IPS DF 6.9 (cell line): ENCODE measurements around the gene SUPT3H.
A peak's percentile ranks its signal among the peaks of the same experiment; 100 is the strongest.

ENCODE experiments used
- DNase-seq: peaks from one replicate; pipeline ENCODE4 v3.0.0-alpha.2; 2013; ENCODE audit warnings: low read depth, low spot score
- H3K27ac ChIP-seq: one replicate; pipeline ENCODE4 v1.5.1; 2013; ENCODE audit warnings: low read length, control low read depth
- H3K27me3 ChIP-seq: 2 replicates; pipeline ENCODE4 v1.6.1; 2013; ENCODE audit warnings: mild to moderate bottlenecking, low read length; ENCODE audit not compliant: control insufficient read depth, insufficient read depth
- H3K36me3 ChIP-seq: 2 replicates; pipeline ENCODE4 v1.6.1; 2013; ENCODE audit warnings: low read length; ENCODE audit not compliant: control insufficient read depth, insufficient read depth
- H3K4me1 ChIP-seq: 2 replicates; pipeline ENCODE4 v1.6.1; 2013; ENCODE audit warnings: low read length; ENCODE audit not compliant: control insufficient read depth, insufficient read depth
- H3K4me3 ChIP-seq: 2 replicates; pipeline ENCODE4 v1.5.1; 2013; ENCODE audit warnings: mild to moderate bottlenecking, low read length
- H3K9me3 ChIP-seq: 2 replicates; pipeline ENCODE4 v1.6.1; 2013; ENCODE audit warnings: low read length, inconsistent platforms; ENCODE audit not compliant: control insufficient read depth, insufficient read depth
- WGBS: extraction: QIAGEN DNeasy Blood & Tissue Kit; methylation state at CpG from one replicate; pipeline ENCODE4 v1.1.7; 2013; ENCODE audit warnings: mixed read lengths, missing lambda C conversion rate; ENCODE audit not compliant: insufficient read length, insufficient coverage; 5-methylcytosine and 5-hydroxymethylcytosine counted together

SUPT3H gene

DNA sequence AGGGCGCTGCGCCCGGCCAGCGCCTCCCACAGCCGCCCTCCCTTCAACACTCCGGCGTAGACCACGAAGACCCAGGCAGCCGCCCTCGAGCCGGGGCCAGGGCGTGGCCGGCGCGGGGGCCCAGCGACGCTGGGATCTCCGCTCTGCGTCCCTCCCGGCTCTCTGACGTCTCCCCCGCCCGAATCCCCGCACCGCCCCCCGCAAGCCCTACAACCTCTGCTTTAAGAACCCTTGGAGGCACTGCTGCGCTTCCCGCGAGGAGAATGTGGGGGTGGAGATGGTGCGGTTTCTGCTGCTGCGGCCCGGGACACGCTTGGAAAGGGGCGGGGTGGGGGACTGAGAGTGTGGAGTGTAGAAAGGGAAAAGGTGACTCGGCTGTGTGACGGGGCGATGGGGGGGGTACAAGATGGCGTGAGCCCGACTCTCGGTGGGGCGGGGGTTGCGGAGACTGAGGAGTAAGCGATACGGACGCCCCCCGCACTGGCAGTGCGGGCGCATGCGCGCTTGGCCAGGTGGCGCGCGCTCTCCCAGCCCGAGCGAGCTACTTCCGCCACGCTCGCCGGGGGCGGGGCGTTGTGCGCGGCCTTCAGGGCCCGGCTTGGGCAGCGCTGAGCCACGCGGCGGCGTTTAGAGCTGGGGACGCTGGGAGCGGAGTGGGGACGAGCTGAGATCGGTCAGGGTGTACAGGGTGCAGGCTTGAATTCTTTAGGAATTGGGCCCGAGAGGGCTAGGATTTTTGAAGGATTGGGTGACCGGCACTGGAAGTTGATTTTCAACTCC lies at the start of gene SUPT3H:
Gene SUPT3H (minus strand): TSS at position 381 of the 780 bp plus-strand sequence.
- Histone ChIP-seq H3K4me3 (peak within 1 kb of the TSS; percentile 85), H3K27me3 (no peaks in the 10 kb centered on the region), H3K9me3 (no peaks in the 10 kb centered on the region), H3K4me1 (no peaks in the 10 kb centered on the region), H3K36me3 (no peaks in the 10 kb centered on the region), H3K27ac (no peak within 1 kb of the TSS)
- DNase-seq, result peak; percentile 82
- WGBS, result no CpG with 5 or more reads among the region's 75 CpGs

- WGBS, result no CpG with 5 or more reads among the region's 4 CpGs
- Histone ChIP-seq H3K9me3 (no peaks in the 10 kb centered on the region), H3K27ac (no peak overlapping the region), H3K4me3 (no peak overlapping the region), H3K4me1 (0 out of 2 replicates have a peak, but pooled peaks cover 1% of the 10 kb centered on the region), H3K27me3 (peaks cover 7% of the 10 kb centered on the region), H3K36me3 (no peaks in the 10 kb centered on the region)
- no peak for DNase-seq
Measured at GRCh38 chr6:45426251-45426650, 48.5 kb upstream of the SUPT3H start.

DNA sequence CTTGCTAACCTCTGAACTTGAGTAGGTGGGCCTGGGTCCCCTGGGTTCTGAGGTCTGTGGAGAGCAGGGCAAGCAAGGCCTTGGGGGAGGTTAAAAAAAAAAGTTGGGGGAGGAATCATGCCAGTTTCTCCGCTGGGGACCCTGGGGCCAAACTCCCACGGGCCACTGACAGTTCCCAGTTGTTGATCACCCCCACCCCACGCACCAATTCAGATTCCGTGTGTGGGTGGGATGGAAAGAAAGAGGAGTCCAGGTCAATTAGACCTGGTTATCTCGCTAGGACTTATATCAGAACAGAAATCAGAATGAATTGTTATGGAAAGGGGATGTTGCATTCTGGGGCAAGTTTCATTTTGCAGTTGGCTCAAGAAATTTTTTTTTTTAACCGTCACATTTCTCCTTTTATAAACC lies 46.7 kb upstream of the SUPT3H start:
- DNase-seq, result no peak
- WGBS, result no CpG with 5 or more reads among the region's 6 CpGs
- no peaks in the 10 kb centered on the region for H3K36me3 ChIP-seq
- H3K4me1 ChIP-seq, result peaks cover 3% of the 10 kb centered on the region; the same call in 1 of the 2 replicates
- H3K9me3 ChIP-seq, result no peaks in the 10 kb centered on the region
- peaks cover 18% of the 10 kb centered on the region for H3K27me3 ChIP-seq
- H3K4me3 ChIP-seq, result no peak overlapping the region
- H3K27ac ChIP-seq, result no peak overlapping the region

GRCh38 chr6:45423824-45424450 lies 46.2 kb upstream of the SUPT3H start:
- no peak for DNase-seq

DNA sequence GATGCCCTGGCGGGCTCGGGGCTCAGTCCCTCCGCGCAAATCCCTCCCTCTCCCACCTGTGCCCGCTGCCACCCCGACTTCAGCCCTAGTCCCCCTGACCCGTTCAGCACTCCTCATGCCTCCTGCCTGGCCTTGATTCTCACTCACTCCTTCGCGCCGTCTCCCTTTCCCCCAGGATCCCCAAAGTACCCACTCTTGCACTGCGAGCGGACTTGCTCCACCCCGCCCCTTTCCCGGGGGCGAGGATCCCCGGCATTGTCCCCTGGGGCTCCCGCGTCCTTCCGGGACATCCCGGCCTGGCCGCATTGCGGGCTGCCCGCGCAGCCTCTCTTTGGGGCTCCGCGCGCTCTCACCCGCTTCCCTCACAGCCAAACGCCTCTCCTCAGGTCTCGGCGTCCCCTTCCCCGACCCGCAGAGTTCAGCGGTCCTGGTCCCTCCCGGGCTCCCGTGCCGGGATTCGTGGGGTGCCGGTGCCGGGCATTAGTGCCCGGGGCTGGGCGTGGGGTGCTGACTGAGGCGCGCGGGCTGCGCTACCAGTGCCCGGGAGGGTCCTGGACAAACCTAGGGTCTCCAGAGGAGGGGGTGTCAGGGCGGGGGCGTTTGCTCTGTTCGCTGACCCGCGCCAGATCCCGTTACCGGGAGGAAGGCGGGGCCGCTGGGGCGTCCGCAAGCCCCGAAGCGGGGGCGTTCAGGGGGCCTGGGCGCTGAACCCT lies 45.5 kb upstream of the SUPT3H start:
- no peaks in the 10 kb centered on the region for H3K36me3 ChIP-seq
- peak overlapping the region; percentile 72 for H3K4me3 ChIP-seq
- no peak overlapping the region for H3K27ac ChIP-seq
- peaks cover 3% of the 10 kb centered on the region; the same call in 1 of the 2 replicates for H3K4me1 ChIP-seq
- H3K27me3 ChIP-seq, result peaks cover 26% of the 10 kb centered on the region
- no peak for DNase-seq
- no peaks in the 10 kb centered on the region for H3K9me3 ChIP-seq
- no CpG with 5 or more reads among the region's 62 CpGs for WGBS

More at GRCh38 chr6:45423824-45424450, 46.2 kb upstream of the SUPT3H start:
- no peak overlapping the region for H3K27ac ChIP-seq
- WGBS, result no CpG with 5 or more reads among the region's 38 CpGs
- peak overlapping the region; percentile 72; the same call in 1 of the 2 replicates for H3K4me3 ChIP-seq
- H3K9me3 ChIP-seq, result no peaks in the 10 kb centered on the region
- H3K36me3 ChIP-seq, result no peaks in the 10 kb centered on the region
- peaks cover 3% of the 10 kb centered on the region; the same call in 1 of the 2 replicates for H3K4me1 ChIP-seq
- H3K27me3 ChIP-seq, result peaks cover 23% of the 10 kb centered on the region

DNA sequence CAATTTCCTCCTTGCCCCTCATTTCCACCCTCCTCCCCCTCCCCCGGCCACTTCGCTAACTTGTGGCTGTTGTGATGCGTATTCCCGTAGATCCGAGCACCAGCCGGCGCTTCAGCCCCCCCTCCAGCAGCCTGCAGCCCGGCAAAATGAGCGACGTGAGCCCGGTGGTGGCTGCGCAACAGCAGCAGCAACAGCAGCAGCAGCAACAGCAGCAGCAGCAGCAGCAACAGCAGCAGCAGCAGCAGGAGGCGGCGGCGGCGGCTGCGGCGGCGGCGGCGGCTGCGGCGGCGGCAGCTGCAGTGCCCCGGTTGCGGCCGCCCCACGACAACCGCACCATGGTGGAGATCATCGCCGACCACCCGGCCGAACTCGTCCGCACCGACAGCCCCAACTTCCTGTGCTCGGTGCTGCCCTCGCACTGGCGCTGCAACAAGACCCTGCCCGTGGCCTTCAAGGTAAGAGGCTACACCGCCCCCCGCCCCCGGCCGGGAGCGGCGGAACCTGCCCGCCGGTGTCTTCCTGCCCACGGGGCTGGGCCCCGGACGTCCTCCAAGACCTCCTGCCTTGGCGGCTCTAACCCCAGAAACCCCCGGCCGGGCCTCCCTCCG lies 44.9 kb upstream of the SUPT3H start:
- H3K9me3 ChIP-seq, result no peaks in the 10 kb centered on the region
- no peaks in the 10 kb centered on the region for H3K36me3 ChIP-seq
- no peak overlapping the region for H3K27ac ChIP-seq
- H3K4me1 ChIP-seq, result peaks cover 3% of the 10 kb centered on the region; the same call in 1 of the 2 replicates
- no CpG with 5 or more reads among the region's 55 CpGs for WGBS
- no peak for DNase-seq
- H3K27me3 ChIP-seq, result peaks cover 26% of the 10 kb centered on the region
- H3K4me3 ChIP-seq, result peak overlapping the region; percentile 72; the same call in 1 of the 2 replicates

DNA sequence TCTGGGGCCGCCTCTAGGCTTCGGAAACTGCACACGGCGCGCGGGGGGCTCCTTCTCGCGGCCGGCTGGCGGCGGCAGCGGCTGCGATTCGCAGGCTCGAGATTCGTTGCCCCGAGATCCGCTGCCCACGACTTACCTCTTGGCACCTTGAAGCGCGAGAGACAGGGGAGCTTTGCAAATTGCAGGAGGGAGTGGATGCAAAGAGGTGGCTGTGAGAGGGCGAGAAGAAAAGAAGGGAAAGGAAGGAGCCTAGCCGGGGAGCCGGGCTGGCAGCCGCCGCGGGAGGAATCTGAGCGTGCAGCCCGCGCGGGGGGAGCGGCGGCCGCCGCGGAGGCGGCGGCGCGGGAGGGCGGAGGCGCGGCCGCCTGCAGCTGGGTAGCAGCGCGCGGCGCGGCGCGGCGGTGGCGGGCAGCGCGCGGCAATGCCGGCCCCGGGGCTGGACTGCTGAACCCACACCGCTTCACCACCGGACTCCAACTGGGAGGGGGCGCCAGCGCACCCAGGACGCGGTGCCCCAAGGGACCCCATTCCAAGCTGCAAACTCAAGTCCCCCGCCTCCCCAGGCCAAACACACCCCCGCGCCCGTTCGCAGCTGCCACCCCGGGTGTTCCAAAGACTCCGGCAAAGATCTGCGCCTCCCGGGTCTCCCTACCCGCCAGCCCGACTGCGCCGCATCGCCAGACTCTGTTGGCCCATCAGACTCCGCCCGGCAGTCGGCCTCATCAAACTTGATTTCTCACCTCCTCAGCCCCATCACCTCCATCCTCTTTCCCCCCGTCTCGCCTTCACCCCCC lies 44.2 kb upstream of the SUPT3H start:
- H3K9me3 ChIP-seq, result no peaks in the 10 kb centered on the region
- peaks cover 3% of the 10 kb centered on the region; the same call in 1 of the 2 replicates for H3K4me1 ChIP-seq
- no peak overlapping the region for H3K27ac ChIP-seq
- peak overlapping the region; percentile 72; the same call in 1 of the 2 replicates for H3K4me3 ChIP-seq
- peaks cover 26% of the 10 kb centered on the region for H3K27me3 ChIP-seq
- no CpG with 5 or more reads among the region's 83 CpGs for WGBS
- no peaks in the 10 kb centered on the region for H3K36me3 ChIP-seq
- DNase-seq, result no peak

- Histone ChIP-seq H3K27ac (no peak overlapping the region), H3K27me3 (peaks cover 26% of the 10 kb centered on the region), H3K9me3 (no peaks in the 10 kb centered on the region), H3K4me1 (peaks cover 3% of the 10 kb centered on the region; the same call in 1 of the 2 replicates), H3K4me3 (peak overlapping the region; percentile 72; the same call in 1 of the 2 replicates), H3K36me3 (no peaks in the 10 kb centered on the region)
- WGBS, result no CpG with 5 or more reads among the region's 19 CpGs
- DNase-seq, result no peak
Measured at GRCh38 chr6:45420909-45421708, 43.4 kb upstream of the SUPT3H start.
